ENCODE results near the gene RELB.

RELB gene

GRCh38 chr19:45079911-45080370, 78.7 kb downstream of the RELB start:
- no peak for DNase-seq (ENCODE audit: low read depth in 2 of 2)

- no peak for DNase-seq (ENCODE audit: low read depth in 2 of 2)
Measured at GRCh38 chr19:45082170-45082569, 80.9 kb downstream of the RELB start.

- DNase-seq (ENCODE audit: low read depth in 2 of 2), result no peak
Measured at GRCh38 chr19:45086480-45086879, 85.2 kb downstream of the RELB start.

- DNase-seq (ENCODE audit: low read depth in 2 of 2), result no peak
Measured at GRCh38 chr19:45087531-45087930, 86.3 kb downstream of the RELB start.

All from stimulated activated CD8-positive, alpha-beta memory T cell treated with anti-CD3 and anti-CD28 coated beads, Interleukin-2, amount 100 ng/mL, for 48 hours (primary cell).